ENCODE measurements around the gene PHC1.
"Not testable (repeated sequence)": the region's sequence is repeated elsewhere in the genome, so short reads cannot be mapped to it uniquely, and the experiment has no call there.

DNA sequence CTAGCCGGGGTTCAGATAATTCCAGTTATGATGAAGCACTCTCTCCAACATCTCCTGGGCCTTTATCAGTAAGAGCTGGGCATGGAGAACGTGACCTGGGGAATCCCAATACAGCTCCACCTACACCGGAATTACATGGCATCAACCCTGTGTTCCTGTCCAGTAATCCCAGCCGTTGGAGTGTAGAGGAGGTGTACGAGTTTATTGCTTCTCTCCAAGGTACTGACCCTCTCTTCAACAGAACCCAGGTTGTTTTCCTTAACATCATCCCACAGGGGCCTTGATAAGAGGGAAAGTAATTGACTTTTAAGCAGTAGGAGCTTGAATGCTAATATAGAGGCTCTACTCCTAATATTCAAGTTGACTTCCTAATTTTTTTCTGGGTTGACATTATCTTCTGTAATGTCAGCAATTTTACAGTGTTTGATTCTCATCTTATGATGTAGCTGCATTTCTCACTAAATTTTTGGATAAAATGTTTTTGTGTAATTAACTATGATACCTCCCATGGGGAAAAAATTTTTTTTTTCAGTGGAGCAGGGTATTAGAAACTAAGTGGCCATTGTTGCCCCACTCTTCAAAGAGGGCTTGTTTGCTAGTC lies 23.6 kb downstream of the PHC1 start:
- not testable (repeated sequence) for TF ChIP-seq POLR2A, CTCF (IDR thresholded peaks at IDR 0.05)
